Measurements from ENCODE around the gene DYRK1A. TPM values are rescaled to one million over a fixed set of nuclear protein-coding genes. Genes with fewer than 3 reads are reported as not detected.
"Not testable (repeated sequence)": the region's sequence is repeated elsewhere in the genome, so short reads cannot be mapped to it uniquely, and the experiment has no call there.

Gene DYRK1A
- total and polyA plus RNA-seq, 11 donors: 24.5 to 96.6 (median 69.0) TPM

DNA sequence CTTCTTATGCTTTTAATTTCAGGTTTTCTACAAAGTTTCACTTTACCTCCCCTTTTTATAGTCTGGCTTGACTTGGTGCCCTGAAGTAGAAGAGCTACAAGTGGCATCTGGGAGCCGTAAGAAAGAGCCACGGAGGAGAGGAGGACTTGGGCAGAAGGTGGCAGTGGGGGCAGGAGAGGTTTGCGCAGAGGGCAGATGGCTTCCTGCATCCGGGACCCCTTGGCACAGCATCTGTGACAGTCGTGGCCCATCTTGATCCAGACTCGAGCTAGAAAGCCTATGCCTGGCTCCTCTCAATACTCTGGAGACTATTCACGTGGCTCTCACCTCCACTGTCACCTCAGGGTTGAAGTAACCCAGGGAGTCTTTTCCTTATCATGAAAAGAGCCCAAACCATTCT is 169.1 kb downstream of the DYRK1A start:
- peaks cover 0 to 24% (median 5%) of the 10 kb centered on the region in 12 donors for H3K9me3 ChIP-seq
- peaks cover 0 to 10% (median 0%) of the 10 kb centered on the region in 9 donors for H3K27me3 ChIP-seq
- peaks cover 0 to 21% (median 8%) of the 10 kb centered on the region in 12 donors for H3K4me1 ChIP-seq
- TF ChIP-seq POLR2A (IDR thresholded peaks at IDR 0.05): no peak
- TF ChIP-seq, protein P1, sequence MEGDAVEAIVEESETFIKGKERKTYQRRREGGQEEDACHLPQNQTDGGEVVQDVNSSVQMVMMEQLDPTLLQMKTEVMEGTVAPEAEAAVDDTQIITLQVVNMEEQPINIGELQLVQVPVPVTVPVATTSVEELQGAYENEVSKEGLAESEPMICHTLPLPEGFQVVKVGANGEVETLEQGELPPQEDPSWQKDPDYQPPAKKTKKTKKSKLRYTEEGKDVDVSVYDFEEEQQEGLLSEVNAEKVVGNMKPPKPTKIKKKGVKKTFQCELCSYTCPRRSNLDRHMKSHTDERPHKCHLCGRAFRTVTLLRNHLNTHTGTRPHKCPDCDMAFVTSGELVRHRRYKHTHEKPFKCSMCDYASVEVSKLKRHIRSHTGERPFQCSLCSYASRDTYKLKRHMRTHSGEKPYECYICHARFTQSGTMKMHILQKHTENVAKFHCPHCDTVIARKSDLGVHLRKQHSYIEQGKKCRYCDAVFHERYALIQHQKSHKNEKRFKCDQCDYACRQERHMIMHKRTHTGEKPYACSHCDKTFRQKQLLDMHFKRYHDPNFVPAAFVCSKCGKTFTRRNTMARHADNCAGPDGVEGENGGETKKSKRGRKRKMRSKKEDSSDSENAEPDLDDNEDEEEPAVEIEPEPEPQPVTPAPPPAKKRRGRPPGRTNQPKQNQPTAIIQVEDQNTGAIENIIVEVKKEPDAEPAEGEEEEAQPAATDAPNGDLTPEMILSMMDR (IDR thresholded peaks at IDR 0.05): no peak
- H3K36me3 ChIP-seq: no peaks in the 10 kb centered on the region
- H3K4me3 ChIP-seq: no peak overlapping the region
- DNase-seq (no peak), ATAC-seq (no peak)
- no peak overlapping the region for H3K27ac ChIP-seq
- whole genome bisulfite sequencing, 4 donors: 87 to 91% (median 88%) methylated on average over 7 of the region's 7 CpGs
- intact Hi-C loops (cut with DNase I): no loop called here

- WGBS, 4 donors: 45 to 48% (median 46%) methylated on average over 8 of the region's 8 CpGs
- peaks cover 0 to 10% (median 0%) of the 10 kb centered on the region in 12 donors for H3K4me1 ChIP-seq
- TF ChIP-seq, protein P1 (IDR thresholded peaks at IDR 0.05): no peak
- TF ChIP-seq POLR2A (IDR thresholded peaks at IDR 0.05): no peak
- H3K27ac ChIP-seq: no peak overlapping the region
- peaks cover 0 to 30% (median 5%) of the 10 kb centered on the region in 12 donors for H3K9me3 ChIP-seq
- ATAC-seq (no peak), DNase-seq (no peak)
- intact Hi-C loops (cut with DNase I): no loop called here
- peaks cover 0 to under 1% (median 0%) of the 10 kb centered on the region in 9 donors for H3K27me3 ChIP-seq
- H3K4me3 ChIP-seq: no peak overlapping the region
- H3K36me3 ChIP-seq: no peaks in the 10 kb centered on the region
These were observed 170.2 kb downstream of the DYRK1A start for GRCh38 chr21:37536616-37537278.

DNA sequence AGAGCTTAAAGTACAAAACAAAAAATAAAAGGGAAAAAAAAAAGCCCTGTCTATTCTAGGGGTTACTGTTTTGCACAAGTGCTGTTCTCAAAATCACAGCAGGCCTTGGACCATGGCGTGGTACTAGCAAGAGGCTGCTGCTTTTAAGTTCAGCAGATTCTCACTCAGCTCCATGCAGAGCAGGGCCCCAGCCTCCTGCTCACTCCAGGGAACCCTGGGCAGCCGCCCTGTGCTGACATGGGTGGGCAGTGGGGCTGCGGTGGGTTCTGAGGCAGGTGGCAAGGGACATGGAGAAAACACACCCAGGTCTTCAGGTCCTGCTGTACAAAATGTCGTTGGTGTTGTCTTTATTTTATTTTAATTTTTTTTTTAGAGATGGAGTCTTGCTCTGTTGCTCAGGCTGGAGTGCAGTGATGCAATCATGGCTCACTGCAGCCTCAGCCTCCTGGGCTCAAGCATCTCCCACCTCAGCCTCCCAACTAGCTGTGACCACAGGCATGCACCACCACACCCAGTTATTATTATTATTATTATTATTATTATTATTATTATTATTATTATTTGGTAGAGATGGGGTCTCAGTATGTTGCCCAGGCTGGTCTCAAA is 170.9 kb downstream of the DYRK1A start:
- no peak for ATAC-seq
- H3K4me3 ChIP-seq: no peak overlapping the region
- H3K36me3 ChIP-seq: no peaks in the 10 kb centered on the region
- no peak for TF ChIP-seq POLR2A (IDR thresholded peaks at IDR 0.05)
- TF ChIP-seq, protein P1 (IDR thresholded peaks at IDR 0.05): no peak
- 90 to 94% (median 93%) methylated on average over 4 of the region's 4 CpGs for WGBS, 4 donors
- no peak for DNase-seq
- peaks cover 0 to 36% (median 6%) of the 10 kb centered on the region in 12 donors for H3K9me3 ChIP-seq
- intact Hi-C loops (cut with DNase I): no loop called here
- H3K4me1 ChIP-seq: peaks cover 0 to 9% (median 0%) of the 10 kb centered on the region in 12 donors
- H3K27ac ChIP-seq: no peak overlapping the region
- no peaks in the 10 kb centered on the region for H3K27me3 ChIP-seq

GRCh38 chr21:37538971-37539590 is 172.5 kb downstream of the DYRK1A start:
- no peak for TF ChIP-seq POLR2A (IDR thresholded peaks at IDR 0.05)
- TF ChIP-seq, protein P1 (IDR thresholded peaks at IDR 0.05): no peak
- ATAC-seq (no peak), DNase-seq (no peak)
- Histone ChIP-seq H3K36me3 (no peaks in the 10 kb centered on the region), H3K27me3 (no peaks in the 10 kb centered on the region), H3K27ac (no peak overlapping the region), H3K9me3 (peaks cover 0 to 38% (median 8%) of the 10 kb centered on the region in 12 donors), H3K4me3 (no peak overlapping the region), H3K4me1 (no peaks in the 10 kb centered on the region)
- 87 to 90% (median 90%) methylated on average over 5 of the region's 5 CpGs for WGBS, 4 donors
- intact Hi-C loops (cut with DNase I): no loop called here

GRCh38 chr21:37541128-37541527 is 174.6 kb downstream of the DYRK1A start:
- WGBS, 4 donors: 91 to 97% (median 95%) methylated on average over 2 of the region's 2 CpGs
- H3K9me3 ChIP-seq: peaks cover 0 to 27% (median 5%) of the 10 kb centered on the region in 12 donors
- H3K4me3 ChIP-seq; H3K4me1 ChIP-seq; ATAC-seq; H3K27me3 ChIP-seq; DNase-seq; intact Hi-C loops (cut with DNase I); H3K36me3 ChIP-seq; H3K27ac ChIP-seq: not testable (repeated sequence)

Measured in heart left ventricle (tissue), 16 donors.